ENCODE data around the gene KDM3A.
A peak's percentile ranks its signal among the peaks of the same experiment; 100 is the strongest.

Gene KDM3A

DNA sequence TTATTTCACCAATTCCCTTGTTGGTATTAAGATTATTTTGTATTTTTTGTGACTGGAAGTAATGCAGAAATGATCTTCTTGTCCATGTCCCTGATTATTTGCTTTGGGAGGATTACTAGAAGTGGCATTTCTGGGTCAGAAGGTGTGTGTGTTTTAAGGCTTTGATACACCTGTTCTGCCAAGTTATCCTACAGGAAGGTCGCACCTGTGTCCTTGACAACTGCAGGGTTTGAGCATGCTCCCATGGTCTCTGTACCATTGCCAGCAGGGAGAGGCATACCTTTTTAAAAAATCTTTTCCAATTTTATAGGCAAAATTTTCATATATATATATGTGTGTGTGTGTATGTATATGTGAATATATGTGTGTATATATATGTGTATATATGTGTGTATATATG is 29.7 kb downstream of the KDM3A start:
- no peak for ATAC-seq

GRCh38 chr2:86471637-86472036 is 30.5 kb downstream of the KDM3A start:
- TF ChIP-seq ESRRG (CRISPR knock-in tag; IDR thresholded peaks at IDR 0.05): no peak
- no peak for TF ChIP-seq ZNF565 (CRISPR knock-in tag; conservative IDR thresholded peaks at IDR 0.05; ENCODE audit: low read depth)
- TF ChIP-seq TCF4 (CRISPR knock-in tag; IDR thresholded peaks at IDR 0.05; ENCODE audit: borderline replicate concordance): no peak
- TF ChIP-seq GLIS3 (CRISPR knock-in tag; IDR thresholded peaks at IDR 0.05): no peak
- ATAC-seq: no peak

More for the DNA sequence above, 29.7 kb downstream of the KDM3A start:
- no peak for TF ChIP-seq SNAI2 (CRISPR knock-in tag; IDR thresholded peaks at IDR 0.05)
- TF ChIP-seq, protein P1, sequence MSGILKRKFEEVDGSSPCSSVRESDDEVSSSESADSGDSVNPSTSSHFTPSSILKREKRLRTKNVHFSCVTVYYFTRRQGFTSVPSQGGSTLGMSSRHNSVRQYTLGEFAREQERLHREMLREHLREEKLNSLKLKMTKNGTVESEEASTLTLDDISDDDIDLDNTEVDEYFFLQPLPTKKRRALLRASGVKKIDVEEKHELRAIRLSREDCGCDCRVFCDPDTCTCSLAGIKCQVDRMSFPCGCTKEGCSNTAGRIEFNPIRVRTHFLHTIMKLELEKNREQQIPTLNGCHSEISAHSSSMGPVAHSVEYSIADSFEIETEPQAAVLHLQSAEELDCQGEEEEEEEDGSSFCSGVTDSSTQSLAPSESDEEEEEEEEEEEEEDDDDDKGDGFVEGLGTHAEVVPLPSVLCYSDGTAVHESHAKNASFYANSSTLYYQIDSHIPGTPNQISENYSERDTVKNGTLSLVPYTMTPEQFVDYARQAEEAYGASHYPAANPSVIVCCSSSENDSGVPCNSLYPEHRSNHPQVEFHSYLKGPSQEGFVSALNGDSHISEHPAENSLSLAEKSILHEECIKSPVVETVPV (CRISPR knock-in tag; IDR thresholded peaks at IDR 0.05): no peak
- no peak for TF ChIP-seq TCF4 (CRISPR knock-in tag; IDR thresholded peaks at IDR 0.05; ENCODE audit: borderline replicate concordance)
- TF ChIP-seq ZNF8 (CRISPR knock-in tag; IDR thresholded peaks at IDR 0.05): no peak

GRCh38 chr2:86476092-86476491 is 34.9 kb downstream of the KDM3A start:
- ATAC-seq: peak; percentile 71
- TF ChIP-seq, protein P2, sequence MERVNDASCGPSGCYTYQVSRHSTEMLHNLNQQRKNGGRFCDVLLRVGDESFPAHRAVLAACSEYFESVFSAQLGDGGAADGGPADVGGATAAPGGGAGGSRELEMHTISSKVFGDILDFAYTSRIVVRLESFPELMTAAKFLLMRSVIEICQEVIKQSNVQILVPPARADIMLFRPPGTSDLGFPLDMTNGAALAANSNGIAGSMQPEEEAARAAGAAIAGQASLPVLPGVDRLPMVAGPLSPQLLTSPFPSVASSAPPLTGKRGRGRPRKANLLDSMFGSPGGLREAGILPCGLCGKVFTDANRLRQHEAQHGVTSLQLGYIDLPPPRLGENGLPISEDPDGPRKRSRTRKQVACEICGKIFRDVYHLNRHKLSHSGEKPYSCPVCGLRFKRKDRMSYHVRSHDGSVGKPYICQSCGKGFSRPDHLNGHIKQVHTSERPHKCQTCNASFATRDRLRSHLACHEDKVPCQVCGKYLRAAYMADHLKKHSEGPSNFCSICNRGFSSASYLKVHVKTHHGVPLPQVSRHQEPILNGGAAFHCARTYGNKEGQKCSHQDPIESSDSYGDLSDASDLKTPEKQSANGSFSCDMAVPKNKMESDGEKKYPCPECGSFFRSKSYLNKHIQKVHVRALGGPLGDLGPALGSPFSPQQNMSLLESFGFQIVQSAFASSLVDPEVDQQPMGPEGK (CRISPR knock-in tag; IDR thresholded peaks at IDR 0.05; ENCODE audit: borderline replicate concordance): no peak
- TF ChIP-seq ARNTL (CRISPR knock-in tag; IDR thresholded peaks at IDR 0.05; ENCODE audit: borderline replicate concordance, low read depth): no peak
- no peak for TF ChIP-seq TSHZ2 (CRISPR knock-in tag; IDR thresholded peaks at IDR 0.05)
- TF ChIP-seq, protein P1 (CRISPR knock-in tag; IDR thresholded peaks at IDR 0.05): no peak
- no peak for TF ChIP-seq TCF4 (CRISPR knock-in tag; IDR thresholded peaks at IDR 0.05; ENCODE audit: borderline replicate concordance)
- no peak for TF ChIP-seq CREB5 (CRISPR knock-in tag; IDR thresholded peaks at IDR 0.05; ENCODE audit: low read depth)
- TF ChIP-seq TOX (CRISPR knock-in tag; IDR thresholded peaks at IDR 0.05; ENCODE audit: borderline replicate concordance): no peak
- no peak for TF ChIP-seq OSR1 (CRISPR knock-in tag; IDR thresholded peaks at IDR 0.05)
- no peak for TF ChIP-seq ESRRG (CRISPR knock-in tag; IDR thresholded peaks at IDR 0.05)
- TF ChIP-seq RARB (CRISPR knock-in tag; IDR thresholded peaks at IDR 0.05): no peak
- TF ChIP-seq ZNF8 (CRISPR knock-in tag; IDR thresholded peaks at IDR 0.05): no peak
- no peak for TF ChIP-seq ZFP3 (CRISPR knock-in tag; IDR thresholded peaks at IDR 0.05)
- TF ChIP-seq PPARA (CRISPR knock-in tag; IDR thresholded peaks at IDR 0.05; ENCODE audit: borderline replicate concordance): no peak
- TF ChIP-seq ISL1 (CRISPR knock-in tag; IDR thresholded peaks at IDR 0.05): no peak
- no peak for TF ChIP-seq SNAI2 (CRISPR knock-in tag; IDR thresholded peaks at IDR 0.05)
- TF ChIP-seq CSDC2 (CRISPR knock-in tag; IDR thresholded peaks at IDR 0.05): no peak
- TF ChIP-seq ZFP30 (CRISPR knock-in tag; IDR thresholded peaks at IDR 0.05): no peak
- no peak for TF ChIP-seq ZNF70 (CRISPR knock-in tag; IDR thresholded peaks at IDR 0.05)

DNA sequence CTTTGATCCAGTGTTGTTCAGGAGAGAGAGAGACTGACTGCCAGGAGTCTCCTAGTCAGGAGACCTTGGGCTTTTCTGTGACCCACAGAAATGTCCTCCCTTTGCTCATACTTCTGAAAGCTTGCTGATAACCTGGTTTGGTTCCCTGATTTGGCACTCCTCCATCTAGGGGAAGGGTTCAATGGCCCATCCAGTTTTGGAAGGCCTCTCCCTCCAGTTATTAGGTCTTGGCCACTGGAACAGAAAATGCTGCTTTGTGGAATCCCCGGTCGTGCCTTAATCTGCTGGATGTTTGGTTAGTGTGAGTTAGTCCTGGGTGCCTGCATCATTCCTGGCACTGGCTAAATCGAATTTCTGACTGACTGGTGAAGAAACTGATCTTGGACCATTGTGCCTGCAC is 35.7 kb downstream of the KDM3A start:
- ATAC-seq: no peak
- TF ChIP-seq, protein P1 (CRISPR knock-in tag; IDR thresholded peaks at IDR 0.05): no peak
- no peak for TF ChIP-seq CREB5 (CRISPR knock-in tag; IDR thresholded peaks at IDR 0.05; ENCODE audit: low read depth)
- no peak for TF ChIP-seq ISL1 (CRISPR knock-in tag; IDR thresholded peaks at IDR 0.05)
- TF ChIP-seq ZFP30 (CRISPR knock-in tag; IDR thresholded peaks at IDR 0.05): no peak
- TF ChIP-seq POU6F1 (CRISPR knock-in tag; IDR thresholded peaks at IDR 0.05; ENCODE audit: borderline replicate concordance, low read depth): no peak
- TF ChIP-seq SNAI2 (CRISPR knock-in tag; IDR thresholded peaks at IDR 0.05): no peak
